HEK293T (cell line): ENCODE results near the gene ZNF497.

ENCODE experiments used
- BHLHE40 ChIP-seq: fragments of 450-650 bp; IDR thresholded peaks from 2 replicates; pipeline ENCODE4 v1.6.1; 2016; ENCODE audit warnings: mild to moderate bottlenecking, moderate library complexity, borderline replicate concordance
- FOXA1 ChIP-seq: fragments of 450-650 bp; IDR thresholded peaks from 2 replicates; pipeline ENCODE4 v1.6.1; 2016; ENCODE audit warnings: mild to moderate bottlenecking
- FOXK2 ChIP-seq: fragments of 450-650 bp; IDR thresholded peaks from 2 replicates; pipeline ENCODE4 v1.6.1; 2016; ENCODE audit warnings: mild to moderate bottlenecking
- FOXM1 ChIP-seq: fragments of 450-650 bp; IDR thresholded peaks from 2 replicates; pipeline ENCODE4 v1.6.1; 2017; ENCODE audit warnings: mild to moderate bottlenecking, borderline replicate concordance
- L3MBTL2 ChIP-seq: fragments of 450-650 bp; conservative IDR thresholded peaks from 2 replicates; pipeline ENCODE4 v1.6.1; 2016; ENCODE audit warnings: mild to moderate bottlenecking
- LEF1 ChIP-seq: fragments of 450-650 bp; IDR thresholded peaks from 2 replicates; pipeline ENCODE4 v1.6.1; 2017; ENCODE audit warnings: mild to moderate bottlenecking, borderline replicate concordance
- PKNOX1 ChIP-seq: fragments of 450-650 bp; IDR thresholded peaks from 2 replicates; pipeline ENCODE4 v1.6.1; 2016
- SP1 ChIP-seq: fragments of 450-650 bp; IDR thresholded peaks from 2 replicates; pipeline ENCODE4 v1.6.1; 2017
- SUZ12 ChIP-seq: fragments of 450-650 bp; IDR thresholded peaks from 2 replicates; pipeline ENCODE4 v1.6.1; 2016; ENCODE audit warnings: mild to moderate bottlenecking

- no peak for TF ChIP-seq FOXM1
- TF ChIP-seq BHLHE40: no peak
- no peak for TF ChIP-seq SP1
- no peak for TF ChIP-seq PKNOX1
- TF ChIP-seq FOXA1: no peak
- peak; percentile 63 for TF ChIP-seq L3MBTL2
- TF ChIP-seq FOXK2: no peak
- TF ChIP-seq SUZ12: peak; percentile 90
- TF ChIP-seq LEF1: no peak
Observed at GRCh38 chr19:58305065-58305931, 57.3 kb downstream of the ZNF497 start, which contains the start of gene ERVK3-1.
